Measurements from ENCODE around the gene FGF19. TPM values are rescaled to one million over a fixed set of nuclear protein-coding genes. Genes with fewer than 3 reads are reported as not detected.

Gene FGF19
- total RNA-seq, 1 experiment from 2014 or later, result 17.6 TPM

GRCh38 chr11:69697861-69698260 lies 6.0 kb downstream of the FGF19 start:
- Mint-ChIP-seq H3K27me3 (ENCODE audit: low read depth) (no peaks in the 10 kb centered on the region), H3K9me3 (no peaks in the 10 kb centered on the region), H3K27ac (peak overlapping the region; percentile 80), H3K4me1 (peaks cover 46% of the 10 kb centered on the region), H3K36me3 (peaks cover 13% of the 10 kb centered on the region), H3K4me3 (no peak overlapping the region)
- no peak for DNase-seq (ENCODE audit: low spot score)
- POLR2A ChIA-PET, result no interaction called here
- TF ChIP-seq NFATC4 (CRISPR knock-in tag; IDR thresholded peaks at IDR 0.05) (peak; percentile 24; the same call in 1 of the 2 replicates), SMAD3 (CRISPR knock-in tag; IDR thresholded peaks at IDR 0.05; ENCODE audit: borderline replicate concordance) (no peak), KAT7 (CRISPR knock-in tag; IDR thresholded peaks at IDR 0.05; ENCODE audit: borderline replicate concordance) (no peak)
- TF ChIP-seq, protein P1, sequence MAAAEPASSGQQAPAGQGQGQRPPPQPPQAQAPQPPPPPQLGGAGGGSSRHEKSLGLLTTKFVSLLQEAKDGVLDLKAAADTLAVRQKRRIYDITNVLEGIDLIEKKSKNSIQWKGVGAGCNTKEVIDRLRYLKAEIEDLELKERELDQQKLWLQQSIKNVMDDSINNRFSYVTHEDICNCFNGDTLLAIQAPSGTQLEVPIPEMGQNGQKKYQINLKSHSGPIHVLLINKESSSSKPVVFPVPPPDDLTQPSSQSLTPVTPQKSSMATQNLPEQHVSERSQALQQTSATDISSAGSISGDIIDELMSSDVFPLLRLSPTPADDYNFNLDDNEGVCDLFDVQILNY (CRISPR knock-in tag; IDR thresholded peaks at IDR 0.05), result no peak
- CTCF ChIA-PET, result interaction anchor here (0.6 kb wide), 1 partner anchor 11 kb away, joined by 3 read pairs; no protein-coding TSS in a partner anchor
- ATAC-seq, result no peak

DNA sequence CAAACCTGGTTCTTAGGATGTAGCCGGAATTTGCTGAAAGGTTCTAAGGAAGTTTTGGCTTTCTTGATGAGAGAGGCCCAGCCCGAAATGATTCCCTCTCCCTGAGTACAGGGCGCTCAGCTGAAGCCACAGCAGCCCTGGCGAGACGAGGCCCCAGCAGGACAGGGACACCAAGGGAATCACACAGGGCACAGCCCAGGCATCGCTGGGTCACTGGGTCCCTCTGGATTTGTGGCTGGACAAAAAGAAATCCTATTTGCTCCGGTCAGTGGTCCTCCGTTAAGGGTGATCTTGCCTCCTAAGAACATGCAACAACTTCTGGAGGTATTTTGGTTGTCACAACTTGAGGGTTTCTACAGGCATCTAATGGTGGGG lies 6.4 kb downstream of the FGF19 start:
- Mint-ChIP-seq H3K4me1 (peaks cover 46% of the 10 kb centered on the region), H3K36me3 (peaks cover 13% of the 10 kb centered on the region), H3K9me3 (no peaks in the 10 kb centered on the region), H3K4me3 (no peak overlapping the region), H3K27me3 (ENCODE audit: low read depth) (no peaks in the 10 kb centered on the region), H3K27ac (peak overlapping the region; percentile 80)
- DNase-seq (ENCODE audit: low spot score) (no peak), ATAC-seq (no peak)
- TF ChIP-seq KAT7 (CRISPR knock-in tag; IDR thresholded peaks at IDR 0.05; ENCODE audit: borderline replicate concordance), result no peak
- TF ChIP-seq GTF2I (CRISPR knock-in tag; conservative IDR thresholded peaks at IDR 0.05), result no peak
- TF ChIP-seq PRDM15 (CRISPR knock-in tag; IDR thresholded peaks at IDR 0.05), result no peak
- TF ChIP-seq ZNF423 (CRISPR knock-in tag; IDR thresholded peaks at IDR 0.05), result no peak
- TF ChIP-seq, protein P2, sequence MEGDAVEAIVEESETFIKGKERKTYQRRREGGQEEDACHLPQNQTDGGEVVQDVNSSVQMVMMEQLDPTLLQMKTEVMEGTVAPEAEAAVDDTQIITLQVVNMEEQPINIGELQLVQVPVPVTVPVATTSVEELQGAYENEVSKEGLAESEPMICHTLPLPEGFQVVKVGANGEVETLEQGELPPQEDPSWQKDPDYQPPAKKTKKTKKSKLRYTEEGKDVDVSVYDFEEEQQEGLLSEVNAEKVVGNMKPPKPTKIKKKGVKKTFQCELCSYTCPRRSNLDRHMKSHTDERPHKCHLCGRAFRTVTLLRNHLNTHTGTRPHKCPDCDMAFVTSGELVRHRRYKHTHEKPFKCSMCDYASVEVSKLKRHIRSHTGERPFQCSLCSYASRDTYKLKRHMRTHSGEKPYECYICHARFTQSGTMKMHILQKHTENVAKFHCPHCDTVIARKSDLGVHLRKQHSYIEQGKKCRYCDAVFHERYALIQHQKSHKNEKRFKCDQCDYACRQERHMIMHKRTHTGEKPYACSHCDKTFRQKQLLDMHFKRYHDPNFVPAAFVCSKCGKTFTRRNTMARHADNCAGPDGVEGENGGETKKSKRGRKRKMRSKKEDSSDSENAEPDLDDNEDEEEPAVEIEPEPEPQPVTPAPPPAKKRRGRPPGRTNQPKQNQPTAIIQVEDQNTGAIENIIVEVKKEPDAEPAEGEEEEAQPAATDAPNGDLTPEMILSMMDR (IDR thresholded peaks at IDR 0.05), result no peak
- TF ChIP-seq NFATC4 (CRISPR knock-in tag; IDR thresholded peaks at IDR 0.05), result no peak
- no peak for TF ChIP-seq MLX (CRISPR knock-in tag; IDR thresholded peaks at IDR 0.05)
- TF ChIP-seq ZBTB21 (CRISPR knock-in tag; IDR thresholded peaks at IDR 0.05; ENCODE audit: borderline replicate concordance), result no peak
- no peak for TF ChIP-seq ATF1 (CRISPR knock-in tag; IDR thresholded peaks at IDR 0.05)
- TF ChIP-seq, protein P3, sequence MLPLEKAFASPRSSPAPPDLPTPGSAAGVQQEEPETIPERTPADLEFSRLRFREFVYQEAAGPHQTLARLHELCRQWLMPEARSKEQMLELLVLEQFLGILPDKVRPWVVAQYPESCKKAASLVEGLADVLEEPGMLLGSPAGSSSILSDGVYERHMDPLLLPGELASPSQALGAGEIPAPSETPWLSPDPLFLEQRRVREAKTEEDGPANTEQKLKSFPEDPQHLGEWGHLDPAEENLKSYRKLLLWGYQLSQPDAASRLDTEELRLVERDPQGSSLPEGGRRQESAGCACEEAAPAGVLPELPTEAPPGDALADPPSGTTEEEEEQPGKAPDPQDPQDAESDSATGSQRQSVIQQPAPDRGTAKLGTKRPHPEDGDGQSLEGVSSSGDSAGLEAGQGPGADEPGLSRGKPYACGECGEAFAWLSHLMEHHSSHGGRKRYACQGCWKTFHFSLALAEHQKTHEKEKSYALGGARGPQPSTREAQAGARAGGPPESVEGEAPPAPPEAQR (CRISPR knock-in tag; IDR thresholded peaks at IDR 0.05), result no peak
- no peak for TF ChIP-seq TEAD4 (CRISPR knock-in tag; IDR thresholded peaks at IDR 0.05)
- no peak for TF ChIP-seq AR (CRISPR knock-in tag; IDR thresholded peaks at IDR 0.05)
- no peak for TF ChIP-seq ZNF138 (CRISPR knock-in tag; conservative IDR thresholded peaks at IDR 0.05)
- TF ChIP-seq ZNF671 (CRISPR knock-in tag; IDR thresholded peaks at IDR 0.05), result no peak
- ChIA-PET CTCF (interaction anchor here (0.6 kb wide), 1 partner anchor 12 kb away, joined by 3 read pairs; no protein-coding TSS in a partner anchor), POLR2A (no interaction called here)

All from WTC11 (cell line).